ENCODE data around the gene TNPO1. TPM values are rescaled to one million over a fixed set of nuclear protein-coding genes. Genes with fewer than 3 reads are reported as not detected.
A peak's percentile ranks its signal among the peaks of the same experiment; 100 is the strongest.

Gene TNPO1
- total and polyA plus RNA-seq, 2 of the 13 experiments (the other 11 are each of a cell fraction or from before 2014, with no cell fraction given) = 26.7 to 123 TPM

DNA sequence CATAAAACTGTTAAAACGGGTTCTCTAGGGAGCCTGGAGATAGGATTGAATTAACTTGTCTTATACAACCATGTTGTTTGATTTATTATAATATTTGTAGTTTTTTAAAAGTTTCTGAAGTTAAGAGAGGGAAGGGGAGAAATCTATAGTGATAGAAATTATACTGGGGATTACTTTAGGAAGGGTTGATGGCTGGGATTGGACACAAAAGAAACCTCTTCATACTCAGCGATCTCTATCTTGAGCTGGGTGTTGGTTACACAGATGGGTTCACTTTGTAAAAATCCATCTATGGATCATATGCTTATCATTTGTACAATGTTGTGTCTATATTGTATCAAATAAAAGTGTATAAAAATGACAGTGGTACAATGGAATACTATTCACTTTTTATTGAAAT lies 30.0 kb downstream of the TNPO1 start:
- in situ Hi-C loops (cut with HindIII; ENCODE audit: extremely low pct_ligation_motif_present, low pct_unique_long_range_greater_than_20kb) = no loop called here
- peaks cover 37% of the 10 kb centered on the region for H3K79me2 ChIP-seq (ENCODE audit: insufficient read depth, low read length)

DNA sequence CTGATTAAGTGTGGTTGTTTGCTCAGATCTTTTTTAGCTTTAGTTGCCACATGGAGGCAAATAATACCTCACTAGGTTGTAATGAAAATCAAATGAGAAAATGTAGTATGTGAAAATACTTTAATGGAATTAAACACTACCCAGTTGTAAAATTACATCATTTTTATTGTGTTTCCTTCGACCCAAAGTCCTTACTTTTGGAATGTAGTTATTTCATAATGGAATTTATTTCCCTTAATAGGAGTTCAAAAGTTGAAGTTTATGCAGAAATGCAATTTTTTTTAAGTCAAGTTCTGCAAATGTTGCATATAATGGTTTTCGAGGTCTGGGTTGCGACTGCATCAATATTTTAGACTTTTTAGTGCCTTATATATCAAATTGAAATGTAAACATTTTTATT lies 31.0 kb downstream of the TNPO1 start:
- peak overlapping the region; percentile 84 for H3K4me2 ChIP-seq (ENCODE audit: low read depth, low read length)
- peaks cover 34% of the 10 kb centered on the region for H3K4me1 ChIP-seq (ENCODE audit: insufficient read depth, low read length)
- H3K9me3 ChIP-seq (ENCODE audit: low read length) = no peaks in the 10 kb centered on the region
- in situ Hi-C loops (cut with HindIII; ENCODE audit: extremely low pct_ligation_motif_present, low pct_unique_long_range_greater_than_20kb) (no loop called here), intact Hi-C loops (cut with micrococcal nuclease; ENCODE audit: unreplicated experiment) (no loop called here)
- no peak for DNase-seq (ENCODE audit: low spot score)
- no peaks in the 10 kb centered on the region; a peak in 1 of 5 replicates for H3K27me3 ChIP-seq (ENCODE audit: control insufficient read depth in 1 of 2, insufficient read depth in 2 of 2, low read length in 2 of 2)
- POLR2A ChIA-PET = no interaction called here
- no peak overlapping the region for H2AFZ ChIP-seq (ENCODE audit: low read length)
- no peak for ATAC-seq
- peaks cover 47% of the 10 kb centered on the region for H3K79me2 ChIP-seq (ENCODE audit: insufficient read depth, low read length)
- FAIRE-seq = no peak
- peaks cover 0 to 4% of the 10 kb centered on the region in 2 experiments; a peak in 1 of 5 replicates for H3K36me3 ChIP-seq (replicated peaks in 1 of 2; ENCODE audit: control insufficient read depth in 1 of 2, insufficient read depth in 2 of 2, low read length in 2 of 2)
- no peak overlapping the region for H3K27ac ChIP-seq (ENCODE audit: extremely low read length, insufficient read depth, low read length)
- WGBS (ENCODE audit: low lambda C conversion rate) = under 1% methylated on average over 3 of the region's 3 CpGs
- H3K9ac ChIP-seq (ENCODE audit: insufficient read depth, low read depth, low read length) = no peak overlapping the region
- BruUV-seq (replicated peaks) = no TSS peak
- CTCF ChIA-PET (ENCODE audit: low intra/inter-chr PET ratio, low total read pairs) = no interaction called here
- TF ChIP-seq, protein P1, sequence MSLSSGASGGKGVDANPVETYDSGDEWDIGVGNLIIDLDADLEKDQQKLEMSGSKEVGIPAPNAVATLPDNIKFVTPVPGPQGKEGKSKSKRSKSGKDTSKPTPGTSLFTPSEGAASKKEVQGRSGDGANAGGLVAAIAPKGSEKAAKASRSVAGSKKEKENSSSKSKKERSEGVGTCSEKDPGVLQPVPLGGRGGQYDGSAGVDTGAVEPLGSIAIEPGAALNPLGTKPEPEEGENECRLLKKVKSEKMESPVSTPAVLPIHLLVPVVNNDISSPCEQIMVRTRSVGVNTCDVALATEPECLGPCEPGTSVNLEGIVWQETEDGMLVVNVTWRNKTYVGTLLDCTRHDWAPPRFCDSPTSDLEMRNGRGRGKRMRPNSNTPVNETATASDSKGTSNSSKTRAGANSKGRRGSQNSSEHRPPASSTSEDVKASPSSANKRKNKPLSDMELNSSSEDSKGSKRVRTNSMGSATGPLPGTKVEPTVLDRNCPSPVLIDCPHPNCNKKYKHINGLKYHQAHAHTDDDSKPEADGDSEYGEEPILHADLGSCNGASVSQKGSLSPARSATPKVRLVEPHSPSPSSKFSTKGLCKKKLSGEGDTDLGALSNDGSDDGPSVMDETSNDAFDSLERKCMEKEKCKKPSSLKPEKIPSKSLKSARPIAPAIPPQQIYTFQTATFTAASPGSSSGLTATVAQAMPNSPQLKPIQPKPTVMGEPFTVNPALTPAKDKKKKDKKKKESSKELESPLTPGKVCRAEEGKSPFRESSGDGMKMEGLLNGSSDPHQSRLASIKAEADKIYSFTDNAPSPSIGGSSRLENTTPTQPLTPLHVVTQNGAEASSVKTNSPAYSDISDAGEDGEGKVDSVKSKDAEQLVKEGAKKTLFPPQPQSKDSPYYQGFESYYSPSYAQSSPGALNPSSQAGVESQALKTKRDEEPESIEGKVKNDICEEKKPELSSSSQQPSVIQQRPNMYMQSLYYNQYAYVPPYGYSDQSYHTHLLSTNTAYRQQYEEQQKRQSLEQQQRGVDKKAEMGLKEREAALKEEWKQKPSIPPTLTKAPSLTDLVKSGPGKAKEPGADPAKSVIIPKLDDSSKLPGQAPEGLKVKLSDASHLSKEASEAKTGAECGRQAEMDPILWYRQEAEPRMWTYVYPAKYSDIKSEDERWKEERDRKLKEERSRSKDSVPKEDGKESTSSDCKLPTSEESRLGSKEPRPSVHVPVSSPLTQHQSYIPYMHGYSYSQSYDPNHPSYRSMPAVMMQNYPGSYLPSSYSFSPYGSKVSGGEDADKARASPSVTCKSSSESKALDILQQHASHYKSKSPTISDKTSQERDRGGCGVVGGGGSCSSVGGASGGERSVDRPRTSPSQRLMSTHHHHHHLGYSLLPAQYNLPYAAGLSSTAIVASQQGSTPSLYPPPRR (CRISPR knock-in tag; IDR thresholded peaks at IDR 0.05; ENCODE audit: borderline replicate concordance) = no peak
- TF ChIP-seq ZNF761 (CRISPR knock-in tag; conservative IDR thresholded peaks at IDR 0.05) = no peak
- 0 out of 2 replicates have a peak, but pooled peaks have one; percentile 8 for TF ChIP-seq MAFF (IDR thresholded peaks at IDR 0.05; ENCODE audit: low read depth, low read length)
- H4K20me1 ChIP-seq (ENCODE audit: insufficient read depth, low read length) = peaks cover 32% of the 10 kb centered on the region
- H3K4me3 ChIP-seq (replicated peaks in 1 of 3; ENCODE audit: insufficient read depth in 1 of 3, low read depth in 2 of 3, low read length in 3 of 3) = peak overlapping the region; percentile 84 to 99 (median 93)

More for the DNA sequence above, 30.0 kb downstream of the TNPO1 start:
- ATAC-seq (no peak), DNase-seq (ENCODE audit: low spot score) (no peak), FAIRE-seq (no peak)
- TF ChIP-seq, protein P2, sequence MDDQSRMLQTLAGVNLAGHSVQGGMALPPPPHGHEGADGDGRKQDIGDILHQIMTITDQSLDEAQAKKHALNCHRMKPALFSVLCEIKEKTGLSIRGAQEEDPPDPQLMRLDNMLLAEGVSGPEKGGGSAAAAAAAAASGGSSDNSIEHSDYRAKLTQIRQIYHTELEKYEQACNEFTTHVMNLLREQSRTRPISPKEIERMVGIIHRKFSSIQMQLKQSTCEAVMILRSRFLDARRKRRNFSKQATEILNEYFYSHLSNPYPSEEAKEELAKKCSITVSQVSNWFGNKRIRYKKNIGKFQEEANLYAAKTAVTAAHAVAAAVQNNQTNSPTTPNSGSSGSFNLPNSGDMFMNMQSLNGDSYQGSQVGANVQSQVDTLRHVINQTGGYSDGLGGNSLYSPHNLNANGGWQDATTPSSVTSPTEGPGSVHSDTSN (CRISPR knock-in tag; IDR thresholded peaks at IDR 0.05; ENCODE audit: borderline replicate concordance) = no peak
- TF ChIP-seq ZNF780A (CRISPR knock-in tag; IDR thresholded peaks at IDR 0.05) = no peak
- TF ChIP-seq MIER3 (CRISPR knock-in tag; IDR thresholded peaks at IDR 0.05; ENCODE audit: borderline replicate concordance) = no peak
- no peak for TF ChIP-seq ZNF430 (CRISPR knock-in tag; IDR thresholded peaks at IDR 0.05)
- 95% methylated on average over 2 of the region's 2 CpGs for WGBS (ENCODE audit: low lambda C conversion rate)
- Histone ChIP-seq H3K9me3 (ENCODE audit: low read length) (no peaks in the 10 kb centered on the region), H3K27ac (ENCODE audit: extremely low read length, insufficient read depth, low read length) (no peak overlapping the region), H3K4me1 (ENCODE audit: insufficient read depth, low read length) (peaks cover 24% of the 10 kb centered on the region), H3K9ac (ENCODE audit: insufficient read depth, low read depth, low read length) (no peak overlapping the region), H4K20me1 (ENCODE audit: insufficient read depth, low read length) (peaks cover 23% of the 10 kb centered on the region), H3K27me3 (ENCODE audit: control insufficient read depth in 1 of 2, insufficient read depth in 2 of 2, low read length in 2 of 2) (no peaks in the 10 kb centered on the region; a peak in 1 of 5 replicates), H3K4me3 (replicated peaks in 1 of 3; ENCODE audit: insufficient read depth in 1 of 3, low read depth in 2 of 3, low read length in 3 of 3) (no peak overlapping the region), H3K36me3 (replicated peaks in 1 of 2; ENCODE audit: control insufficient read depth in 1 of 2, insufficient read depth in 2 of 2, low read length in 2 of 2) (no peaks in the 10 kb centered on the region; a peak in 1 of 5 replicates), H2AFZ (ENCODE audit: low read length) (no peak overlapping the region), H3K4me2 (ENCODE audit: low read depth, low read length) (no peak overlapping the region)
- CTCF ChIA-PET (ENCODE audit: low intra/inter-chr PET ratio, low total read pairs) = no interaction called here
- no TSS peak for BruUV-seq (replicated peaks)
- POLR2A ChIA-PET = no interaction called here
- intact Hi-C loops (cut with micrococcal nuclease; ENCODE audit: unreplicated experiment) = no loop called here
